DMS114 treated with DMSO at 0.1 percent for 48 hours (cell line): ENCODE measurements around the gene PTX3.

Experiments
- DNase-seq: peaks from one replicate; lab custom pipeline; 2025; ENCODE audit not compliant: unreplicated experiment; lab: John Stamatoyannopoulos, UW

PTX3 gene

DNA sequence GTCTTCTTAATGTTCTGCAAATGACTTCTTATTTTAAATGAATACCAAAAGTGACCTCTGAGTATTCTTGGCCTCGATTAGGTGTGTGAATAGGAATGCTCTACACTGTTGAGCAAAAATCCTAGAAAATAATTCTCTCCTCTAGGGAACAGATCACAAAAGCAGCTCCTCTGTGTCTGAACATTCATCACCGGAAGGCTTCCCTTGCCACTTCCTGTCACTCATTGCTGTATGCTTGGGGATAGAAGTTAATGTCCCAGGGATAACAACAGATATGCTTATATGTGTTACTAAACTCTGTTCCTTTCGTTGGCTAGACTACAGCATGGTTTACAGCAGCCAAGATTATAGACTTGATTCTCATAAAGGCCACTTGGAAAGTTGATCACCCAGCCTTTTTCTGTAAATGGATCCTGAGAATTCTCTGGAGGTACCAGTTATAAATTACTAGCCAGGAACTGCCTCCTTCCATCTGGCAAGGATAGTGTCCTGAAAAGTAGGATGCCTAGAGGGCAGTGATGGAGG lies 16.0 kb upstream of the PTX3 start:
- no peak for DNase-seq

DNA sequence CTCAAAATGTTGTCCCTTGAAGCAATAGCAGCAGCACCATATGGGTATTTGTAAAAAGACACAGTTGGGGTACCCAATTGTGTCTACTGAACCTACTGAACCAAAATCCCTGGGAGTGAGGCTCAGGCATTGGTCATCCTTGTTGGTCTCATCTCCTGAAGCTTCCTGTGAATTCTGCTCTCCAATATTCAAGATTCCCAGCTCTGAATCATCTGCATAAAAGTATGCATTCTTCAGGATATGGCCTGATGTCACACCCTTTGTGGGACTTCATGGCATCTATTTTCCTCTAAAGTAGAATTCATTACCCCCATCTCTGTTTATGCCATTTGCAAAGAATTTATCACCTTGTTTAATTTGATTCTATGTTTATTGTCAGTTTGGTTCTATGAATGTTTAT lies 13.3 kb upstream of the PTX3 start:
- DNase-seq, result no peak

DNA sequence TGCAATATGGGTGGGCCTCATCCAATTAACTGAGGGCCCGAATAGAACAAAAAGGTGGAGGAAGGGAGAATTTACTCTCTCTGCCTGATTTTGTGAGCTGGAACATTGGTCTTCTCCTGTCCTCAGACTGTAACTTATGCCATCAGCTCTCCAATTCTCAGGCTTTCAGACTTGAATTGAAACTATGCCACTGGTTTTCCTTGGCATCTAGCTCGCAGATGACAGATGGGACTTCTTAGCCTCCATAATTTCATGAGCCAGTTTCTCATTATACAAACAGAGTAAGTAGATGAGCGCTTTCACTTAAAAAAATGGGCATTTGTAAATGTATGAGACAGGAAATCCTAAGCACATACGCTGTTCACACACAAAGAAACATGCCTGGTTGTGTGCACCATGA lies 8.7 kb upstream of the PTX3 start:
- no peak for DNase-seq

DNA sequence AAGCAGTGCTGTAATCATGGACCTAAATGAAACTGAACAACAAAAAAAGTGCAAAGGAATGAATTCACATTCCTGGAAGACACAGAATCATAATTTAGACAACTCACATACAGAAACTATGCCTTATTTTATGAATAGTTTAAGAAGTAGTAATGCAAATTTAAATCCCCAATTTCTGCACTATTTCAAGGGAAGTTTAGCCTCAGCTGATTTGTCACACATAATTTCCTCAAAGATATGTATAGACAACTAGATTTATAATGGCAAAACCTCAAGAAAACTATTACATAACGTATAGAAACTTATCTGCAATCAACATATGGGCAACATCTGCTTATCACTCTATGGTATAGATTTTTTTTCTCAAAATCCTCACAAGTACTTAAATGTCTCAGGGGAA lies 7.8 kb upstream of the PTX3 start:
- no peak for DNase-seq

DNA sequence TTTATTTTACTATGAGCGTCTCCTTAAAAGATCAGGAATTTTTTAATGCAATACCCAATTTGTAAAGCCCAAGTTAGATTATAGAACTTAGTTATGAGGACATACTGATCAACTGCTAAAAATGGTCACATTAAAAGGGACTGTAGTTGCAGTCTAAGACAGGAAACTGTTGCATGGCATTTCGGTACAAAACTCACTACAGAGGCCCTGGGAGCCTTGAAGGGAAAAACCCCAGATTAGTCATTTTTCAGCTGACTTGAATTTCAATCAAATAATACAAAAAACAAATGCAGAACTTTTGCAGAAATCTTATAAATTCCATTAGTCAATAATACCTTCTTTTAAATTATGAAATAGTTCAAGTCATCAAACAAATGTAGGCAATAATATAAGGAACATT lies 6.9 kb upstream of the PTX3 start:
- DNase-seq, result no peak

DNA sequence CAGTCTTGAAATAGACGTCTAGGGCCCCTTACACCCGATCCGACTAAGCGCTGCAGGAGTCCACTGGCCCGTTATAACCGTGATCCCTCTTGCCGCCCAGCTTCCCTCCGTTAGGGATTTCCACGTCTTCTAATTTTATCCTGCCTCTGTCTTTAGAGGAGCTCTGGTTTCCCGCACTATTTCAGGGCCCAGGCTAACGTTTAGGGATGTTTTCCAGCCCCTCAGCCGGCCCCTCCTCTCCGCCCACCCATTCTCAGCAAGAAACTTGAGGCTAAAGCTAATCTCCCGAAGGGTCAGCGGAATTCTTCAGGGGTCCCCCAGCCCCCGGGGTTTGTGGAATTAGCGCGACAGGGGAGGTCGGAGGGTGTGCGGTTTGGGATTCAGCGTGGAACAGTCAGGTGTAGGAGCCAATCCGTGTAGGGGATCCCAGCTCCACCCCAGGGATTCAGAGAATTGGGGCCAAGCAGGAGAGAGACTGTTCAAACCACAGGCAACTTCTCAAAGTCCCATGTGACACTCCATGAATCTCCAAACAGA lies 1.6 kb downstream of the PTX3 start:
- DNase-seq, result no peak

DNA sequence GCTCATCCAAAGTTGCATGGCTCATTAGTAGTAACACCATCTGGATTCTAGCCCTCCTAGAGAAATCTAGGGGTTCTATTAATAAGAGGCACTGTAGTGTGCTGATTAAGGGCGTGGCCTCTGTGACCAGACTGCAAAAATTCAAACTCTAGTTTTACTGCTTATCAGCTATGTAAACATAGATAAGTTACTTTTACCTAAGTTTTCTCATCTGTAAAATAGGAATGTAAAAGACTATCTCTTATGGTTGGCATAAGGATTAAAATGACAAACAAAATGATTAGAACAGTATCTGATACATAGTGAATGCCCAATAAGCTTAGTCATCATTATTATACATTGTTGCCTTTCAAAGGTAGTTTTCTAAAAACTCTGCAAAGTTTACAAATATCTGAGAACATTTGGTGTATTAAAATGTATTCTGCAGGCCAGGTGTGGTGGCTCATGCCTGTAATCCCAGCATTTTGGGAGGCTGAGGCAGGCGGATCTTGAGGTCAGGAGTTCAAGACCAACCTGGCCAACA lies 4.5 kb downstream of the PTX3 start:
- no peak for DNase-seq

DNA sequence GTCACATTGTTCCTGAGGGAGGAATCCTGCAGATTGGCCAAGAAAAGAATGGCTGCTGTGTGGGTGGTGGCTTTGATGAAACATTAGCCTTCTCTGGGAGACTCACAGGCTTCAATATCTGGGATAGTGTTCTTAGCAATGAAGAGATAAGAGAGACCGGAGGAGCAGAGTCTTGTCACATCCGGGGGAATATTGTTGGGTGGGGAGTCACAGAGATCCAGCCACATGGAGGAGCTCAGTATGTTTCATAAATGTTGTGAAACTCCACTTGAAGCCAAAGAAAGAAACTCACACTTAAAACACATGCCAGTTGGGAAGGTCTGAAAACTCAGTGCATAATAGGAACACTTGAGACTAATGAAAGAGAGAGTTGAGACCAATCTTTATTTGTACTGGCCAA lies 6.1 kb downstream of the PTX3 start:
- DNase-seq, result peak; percentile 31

DNA sequence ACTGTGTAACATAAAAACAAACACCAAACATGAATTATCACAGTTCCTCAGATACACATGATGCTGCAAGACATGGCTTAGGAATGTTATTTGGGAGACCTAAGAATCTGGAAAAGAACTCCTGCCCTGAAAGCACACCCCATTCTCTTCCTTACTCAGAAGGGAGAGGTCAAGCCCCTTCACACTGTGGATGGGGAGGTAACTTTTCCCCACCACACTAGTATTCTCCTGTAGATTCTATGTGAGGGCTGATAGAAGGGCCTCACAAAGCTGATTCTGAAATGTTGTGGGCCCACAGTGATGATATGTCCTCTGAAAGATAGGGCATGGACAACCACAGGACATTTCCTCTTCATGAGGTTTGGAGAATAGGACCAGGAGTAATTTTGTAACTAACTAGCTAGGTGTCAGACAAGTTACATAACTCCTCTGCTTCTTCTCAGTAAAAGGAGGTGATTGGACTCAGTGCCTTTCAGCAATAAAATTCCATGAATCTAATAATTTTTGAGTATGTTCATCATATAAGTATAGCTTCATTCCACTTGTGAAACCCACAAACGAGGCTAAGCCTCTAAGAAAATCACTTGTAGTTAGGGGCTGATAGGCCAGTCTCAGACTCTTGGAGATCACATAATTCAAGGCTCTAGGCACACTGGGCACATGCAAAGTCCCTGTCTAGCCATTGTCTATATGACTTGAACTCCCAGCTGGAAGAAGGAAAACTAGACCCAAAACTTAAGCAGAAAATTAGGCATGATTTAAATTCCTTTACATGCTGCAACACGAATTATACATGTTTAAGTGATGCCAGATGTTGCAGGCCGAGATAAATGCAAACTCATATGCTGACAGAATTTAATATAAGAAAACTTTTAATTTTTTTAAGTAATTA lies 7.5 kb downstream of the PTX3 start:
- DNase-seq, result peak; percentile 40

DNA sequence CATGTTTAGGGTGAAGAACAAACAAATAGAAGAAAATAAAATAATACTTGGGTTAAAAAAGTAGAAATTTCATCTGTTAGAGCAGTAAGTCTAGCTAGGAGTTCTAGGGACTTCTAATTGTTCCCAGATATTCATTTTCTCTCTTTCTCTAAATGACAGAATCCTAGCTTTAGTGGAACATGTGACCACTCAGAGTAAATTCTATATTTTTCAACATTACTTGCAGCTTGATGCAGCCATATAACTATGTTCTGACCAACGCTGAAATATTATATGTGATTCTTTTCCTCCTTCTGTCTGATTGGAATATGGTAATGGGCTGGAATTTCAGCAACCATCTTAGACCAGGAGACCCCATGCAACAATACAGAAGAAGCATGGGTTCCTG lies 8.1 kb downstream of the PTX3 start:
- no peak for DNase-seq

DNA sequence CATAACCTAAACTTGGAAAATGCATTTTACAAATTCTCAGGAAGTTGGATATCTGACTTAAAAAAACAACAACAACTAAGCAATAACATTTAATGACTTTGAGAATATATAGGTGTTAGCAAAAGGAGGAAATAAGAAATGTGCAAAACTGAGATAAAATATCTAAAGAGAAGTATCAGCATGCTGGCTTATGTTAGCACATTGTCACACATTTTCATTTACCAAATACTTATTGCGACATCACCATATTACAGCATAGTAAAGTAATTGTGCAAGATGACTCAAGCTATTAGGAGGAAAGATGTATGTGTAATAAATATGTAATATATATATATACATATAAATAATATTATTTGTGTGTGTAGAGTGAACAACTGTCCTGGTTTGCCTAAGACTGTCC lies 9.2 kb downstream of the PTX3 start:
- DNase-seq, result no peak

DNA sequence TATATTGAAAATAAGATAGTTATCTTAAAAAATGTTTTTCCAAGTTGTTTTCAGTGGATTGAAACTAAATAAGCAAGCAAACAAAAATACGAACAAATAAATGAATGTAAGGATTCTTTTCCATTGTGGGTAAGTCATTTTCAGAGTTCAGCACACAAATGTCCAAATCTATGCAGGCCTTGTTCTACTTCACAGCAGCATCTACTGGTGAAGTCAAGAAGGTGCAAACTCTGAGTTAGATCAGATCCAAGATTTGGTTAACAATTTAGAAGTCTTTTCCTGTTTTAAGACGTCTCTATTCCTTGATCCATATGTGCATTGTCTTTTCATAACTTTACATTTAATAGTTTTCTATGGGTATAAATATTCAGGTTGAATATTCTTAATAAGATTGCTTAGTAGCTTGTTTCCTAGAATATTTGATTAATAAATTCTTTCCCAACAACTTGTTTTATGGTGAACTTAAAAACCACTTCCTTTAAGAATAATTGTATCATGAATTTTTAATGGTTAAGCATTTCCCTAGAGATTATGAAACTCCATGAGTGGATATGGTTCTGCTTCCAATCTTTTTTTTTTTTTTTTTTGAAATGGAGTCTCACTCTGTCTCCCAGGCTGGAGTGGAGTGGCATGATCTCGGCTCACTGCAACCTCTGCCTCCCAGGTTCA lies 10.5 kb downstream of the PTX3 start:
- DNase-seq, result peak; percentile 35

DNA sequence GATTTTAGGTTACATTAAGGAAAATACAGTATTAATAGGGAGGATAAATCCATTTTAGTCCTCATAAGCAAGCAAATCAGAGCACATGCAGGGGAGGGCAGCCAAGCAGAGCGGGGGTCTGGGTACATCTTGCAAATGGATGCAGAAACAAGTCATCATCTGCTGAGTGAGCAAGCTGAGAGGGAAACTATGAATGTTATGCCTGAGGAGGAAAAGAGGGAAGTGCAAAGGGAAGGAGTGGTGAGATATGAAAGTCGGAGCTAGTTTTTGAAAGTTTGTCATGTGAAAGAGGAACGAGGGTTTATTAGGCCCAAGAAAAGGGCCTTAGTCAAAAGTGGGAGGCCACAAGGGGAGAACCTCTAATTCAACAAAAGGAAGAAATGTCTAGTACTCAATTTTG lies 15.4 kb downstream of the PTX3 start:
- no peak for DNase-seq

DNA sequence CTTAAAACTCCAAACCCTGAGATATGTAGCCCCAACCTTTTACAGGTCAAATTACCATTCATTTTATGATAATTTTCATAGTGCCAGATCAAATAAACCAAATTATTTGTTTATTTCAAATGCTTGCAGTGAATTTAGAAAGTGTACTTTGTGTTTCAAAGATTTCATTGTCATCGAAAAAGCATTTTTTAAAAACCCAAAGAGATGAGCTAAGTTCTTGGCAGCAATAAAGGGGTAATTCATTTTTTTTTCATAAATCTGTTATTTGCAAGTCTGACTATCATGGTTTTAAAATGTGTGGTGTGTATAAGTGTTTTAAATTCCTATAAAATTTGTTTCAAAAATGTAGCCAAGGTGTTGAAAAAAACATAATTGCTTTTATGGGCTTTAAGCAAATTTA lies 17.2 kb downstream of the PTX3 start:
- no peak for DNase-seq

DNA sequence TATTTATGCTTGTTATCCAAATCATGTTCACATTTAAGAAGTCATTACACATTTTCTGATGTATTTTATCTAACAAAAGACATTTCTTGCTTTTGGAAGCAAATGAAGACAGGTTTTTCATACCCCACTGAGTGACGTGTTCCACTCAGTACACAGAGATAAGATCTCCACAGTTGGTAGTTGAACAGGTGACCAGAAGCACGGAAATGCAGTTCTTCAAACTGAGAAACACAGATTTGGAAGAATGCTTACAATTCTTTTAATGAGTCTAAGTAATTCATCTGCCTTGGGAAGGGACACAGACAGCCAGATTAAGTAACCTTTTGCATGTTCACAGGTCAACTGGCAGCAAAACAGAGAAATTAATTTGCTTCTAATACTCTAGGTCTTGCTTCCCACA lies 23.1 kb downstream of the PTX3 start:
- DNase-seq, result no peak

DNA sequence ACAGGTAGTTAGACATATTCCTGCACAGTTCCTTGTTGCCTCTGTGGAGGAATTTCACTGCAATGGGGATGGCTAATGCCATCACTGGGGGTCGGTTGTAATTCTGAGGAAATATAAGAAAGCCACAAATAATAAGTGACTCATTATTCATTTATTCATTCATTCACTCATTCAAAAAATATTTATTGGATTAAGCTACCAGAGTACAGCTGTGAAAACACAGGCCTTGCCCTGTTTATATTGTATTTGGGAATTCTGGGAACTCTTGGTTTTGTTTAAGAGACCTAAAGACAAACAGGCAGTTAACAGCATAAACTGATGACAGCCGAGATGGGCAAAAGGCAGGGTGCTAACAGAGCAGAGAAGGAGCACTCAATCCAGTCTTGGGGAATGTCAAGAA lies 23.6 kb downstream of the PTX3 start:
- no peak for DNase-seq

DNA sequence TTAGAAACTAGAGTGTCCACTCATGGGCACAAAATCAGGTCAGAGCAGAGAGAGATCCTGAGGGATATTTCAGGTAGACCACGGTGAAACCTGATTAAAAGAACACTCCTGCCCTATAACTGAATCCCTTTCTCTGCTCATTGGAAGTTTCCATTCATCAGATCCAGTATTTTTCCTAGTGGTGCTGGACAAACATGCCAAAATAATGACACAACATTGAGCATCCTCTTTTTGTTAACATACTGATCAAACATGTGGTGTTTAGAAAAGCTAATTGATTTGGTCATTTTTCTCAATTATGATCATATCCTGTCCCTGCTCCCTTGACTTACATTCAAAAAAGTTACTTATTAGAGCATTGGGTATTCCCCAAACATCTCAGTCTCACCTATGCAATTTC lies 27.2 kb downstream of the PTX3 start:
- no peak for DNase-seq

DNA sequence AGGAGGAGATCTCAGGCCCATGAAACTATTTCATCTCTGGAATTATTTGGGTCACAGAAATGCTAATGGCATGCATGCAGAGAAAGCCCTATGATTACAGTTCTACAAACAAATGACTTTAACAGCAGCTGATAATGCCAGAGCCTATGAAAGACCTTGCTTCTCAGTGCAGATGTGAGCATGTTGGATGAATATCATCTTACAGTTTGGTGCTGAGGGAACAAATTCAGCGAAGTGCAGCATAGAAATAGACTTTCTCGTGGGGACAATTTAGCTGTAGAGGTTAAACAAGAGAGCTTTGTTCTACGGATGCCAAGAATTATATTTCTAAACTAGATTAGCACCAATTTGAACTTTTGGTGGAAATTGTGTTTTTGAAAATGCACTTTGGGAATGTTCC lies 27.7 kb downstream of the PTX3 start:
- no peak for DNase-seq

DNA sequence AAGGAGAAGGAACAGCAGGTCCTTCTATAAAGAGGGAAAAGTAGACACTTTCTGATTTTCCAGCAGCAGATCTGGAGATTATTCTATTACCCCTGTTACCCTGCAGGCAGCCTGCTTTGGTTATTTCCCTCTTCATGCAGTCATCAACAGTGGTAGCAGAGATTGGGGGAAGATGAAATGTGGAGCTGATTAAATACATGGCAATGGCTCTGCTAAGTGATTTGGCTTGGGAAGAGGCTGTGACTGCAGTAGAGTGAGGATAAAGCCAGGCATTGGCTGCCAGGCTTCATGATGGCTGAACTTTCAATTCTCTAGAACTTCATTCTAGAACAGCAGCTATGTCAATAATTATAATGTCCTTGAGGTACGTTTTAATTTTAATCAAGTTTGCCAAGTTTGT lies 29.1 kb downstream of the PTX3 start:
- no peak for DNase-seq

DNA sequence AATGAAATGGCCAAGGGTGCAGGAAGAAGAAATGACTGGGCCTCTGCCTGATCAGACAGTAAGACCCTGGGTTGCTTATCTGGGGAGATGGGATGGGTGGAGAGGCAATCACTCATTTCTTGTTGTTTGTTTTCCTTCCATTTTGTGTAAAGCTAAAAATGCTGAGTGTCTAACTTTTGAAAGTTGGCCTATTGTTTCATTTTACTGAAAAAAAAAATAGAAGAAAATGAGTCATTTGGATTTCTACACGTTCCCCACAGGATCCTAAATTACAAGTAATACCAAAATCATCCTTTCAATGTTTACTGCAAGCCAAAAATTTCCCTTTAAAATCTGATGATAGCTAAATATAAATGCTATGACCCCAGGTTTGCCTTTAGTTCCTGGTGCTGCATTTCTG lies 30.6 kb downstream of the PTX3 start:
- no peak for DNase-seq

DNA sequence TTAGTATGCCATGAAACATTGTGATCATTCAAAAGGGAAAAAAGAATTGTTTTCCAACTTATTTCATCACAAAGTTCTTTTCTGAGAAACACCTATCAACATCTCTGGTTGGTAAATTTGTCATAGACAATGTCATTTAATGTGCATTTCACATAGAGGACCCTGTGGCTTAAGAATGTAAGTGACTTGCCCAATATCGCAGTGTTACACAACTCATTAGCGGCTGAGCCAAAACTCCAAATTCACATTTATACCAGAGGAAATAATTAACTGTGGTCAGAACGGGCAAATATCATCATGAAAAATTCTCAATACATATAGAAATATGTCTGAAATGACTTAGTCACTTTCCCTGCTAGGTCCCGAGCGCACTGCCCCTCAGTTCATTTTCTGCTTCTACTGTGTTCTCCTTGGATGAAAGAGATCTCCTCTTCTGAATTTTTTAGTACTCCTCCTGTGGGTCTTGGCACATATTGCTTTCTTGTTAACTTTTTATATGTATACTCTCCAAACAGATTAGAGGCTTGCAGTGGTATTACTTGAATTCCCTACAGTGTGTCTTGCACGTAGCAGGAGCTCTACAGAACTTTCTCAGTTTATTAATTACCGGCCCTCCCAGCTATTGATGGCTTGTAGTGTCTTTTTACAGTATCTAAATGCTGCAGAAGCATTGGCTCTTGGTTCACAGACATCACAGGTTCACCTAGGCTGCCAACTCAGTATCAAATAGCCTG lies 33.1 kb downstream of the PTX3 start:
- no peak for DNase-seq
